ENCODE measurements around the gene MLKL.

DNA sequence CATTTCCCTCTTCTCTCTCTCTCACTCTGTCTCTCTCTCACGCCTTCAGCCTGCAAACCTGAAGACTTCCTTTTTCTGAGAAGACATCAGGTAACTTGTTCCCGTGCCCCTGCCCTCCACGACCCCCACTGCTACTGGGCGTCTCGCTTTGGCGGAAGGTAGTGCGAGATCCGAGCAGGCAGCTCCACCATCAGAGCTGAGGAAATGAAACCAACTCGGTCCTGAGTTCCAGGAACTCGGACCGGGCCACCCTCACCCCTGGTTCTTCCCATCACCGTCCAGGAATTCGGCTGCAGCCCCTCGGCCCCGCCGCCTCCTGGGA, 585 bp downstream of the MLKL start:
- TF ChIP-seq, protein P1, sequence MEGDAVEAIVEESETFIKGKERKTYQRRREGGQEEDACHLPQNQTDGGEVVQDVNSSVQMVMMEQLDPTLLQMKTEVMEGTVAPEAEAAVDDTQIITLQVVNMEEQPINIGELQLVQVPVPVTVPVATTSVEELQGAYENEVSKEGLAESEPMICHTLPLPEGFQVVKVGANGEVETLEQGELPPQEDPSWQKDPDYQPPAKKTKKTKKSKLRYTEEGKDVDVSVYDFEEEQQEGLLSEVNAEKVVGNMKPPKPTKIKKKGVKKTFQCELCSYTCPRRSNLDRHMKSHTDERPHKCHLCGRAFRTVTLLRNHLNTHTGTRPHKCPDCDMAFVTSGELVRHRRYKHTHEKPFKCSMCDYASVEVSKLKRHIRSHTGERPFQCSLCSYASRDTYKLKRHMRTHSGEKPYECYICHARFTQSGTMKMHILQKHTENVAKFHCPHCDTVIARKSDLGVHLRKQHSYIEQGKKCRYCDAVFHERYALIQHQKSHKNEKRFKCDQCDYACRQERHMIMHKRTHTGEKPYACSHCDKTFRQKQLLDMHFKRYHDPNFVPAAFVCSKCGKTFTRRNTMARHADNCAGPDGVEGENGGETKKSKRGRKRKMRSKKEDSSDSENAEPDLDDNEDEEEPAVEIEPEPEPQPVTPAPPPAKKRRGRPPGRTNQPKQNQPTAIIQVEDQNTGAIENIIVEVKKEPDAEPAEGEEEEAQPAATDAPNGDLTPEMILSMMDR (optimal IDR thresholded peaks at IDR 0.05 in 1 of 3, IDR thresholded peaks at IDR 0.05 in 1 of 3, conservative IDR thresholded peaks at IDR 0.05 in 1 of 3; ENCODE audit: extremely low read depth in 1 of 3, insufficient read depth in 2 of 3, low read length in 3 of 3) = no peak
- no peak for TF ChIP-seq EZH2 (IDR thresholded peaks at IDR 0.05; ENCODE audit: low read length)

Data from keratinocyte (primary cell).